ENCODE data around the gene GMPS.

DNA sequence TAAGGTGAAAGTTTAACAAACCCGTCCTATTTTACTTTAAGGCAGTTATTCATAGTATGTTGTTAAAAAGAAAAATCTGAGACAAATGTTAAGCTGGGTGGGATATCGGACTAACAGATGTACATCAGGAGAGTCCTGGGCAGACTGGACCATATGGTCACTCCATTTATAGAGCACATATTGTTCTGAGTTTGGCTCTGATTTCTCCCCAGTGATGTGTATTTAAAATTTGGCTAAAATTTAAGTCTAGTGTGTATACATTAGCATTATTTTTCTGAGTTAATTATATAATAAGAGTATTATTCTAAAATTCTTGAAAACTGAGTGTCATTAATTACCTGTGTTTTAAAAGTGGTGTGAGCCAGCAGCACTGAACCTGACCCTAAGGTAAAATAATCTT, 6.1 kb downstream of the GMPS start:
- TF ChIP-seq, protein P1, sequence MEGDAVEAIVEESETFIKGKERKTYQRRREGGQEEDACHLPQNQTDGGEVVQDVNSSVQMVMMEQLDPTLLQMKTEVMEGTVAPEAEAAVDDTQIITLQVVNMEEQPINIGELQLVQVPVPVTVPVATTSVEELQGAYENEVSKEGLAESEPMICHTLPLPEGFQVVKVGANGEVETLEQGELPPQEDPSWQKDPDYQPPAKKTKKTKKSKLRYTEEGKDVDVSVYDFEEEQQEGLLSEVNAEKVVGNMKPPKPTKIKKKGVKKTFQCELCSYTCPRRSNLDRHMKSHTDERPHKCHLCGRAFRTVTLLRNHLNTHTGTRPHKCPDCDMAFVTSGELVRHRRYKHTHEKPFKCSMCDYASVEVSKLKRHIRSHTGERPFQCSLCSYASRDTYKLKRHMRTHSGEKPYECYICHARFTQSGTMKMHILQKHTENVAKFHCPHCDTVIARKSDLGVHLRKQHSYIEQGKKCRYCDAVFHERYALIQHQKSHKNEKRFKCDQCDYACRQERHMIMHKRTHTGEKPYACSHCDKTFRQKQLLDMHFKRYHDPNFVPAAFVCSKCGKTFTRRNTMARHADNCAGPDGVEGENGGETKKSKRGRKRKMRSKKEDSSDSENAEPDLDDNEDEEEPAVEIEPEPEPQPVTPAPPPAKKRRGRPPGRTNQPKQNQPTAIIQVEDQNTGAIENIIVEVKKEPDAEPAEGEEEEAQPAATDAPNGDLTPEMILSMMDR (conservative IDR thresholded peaks at IDR 0.05; ENCODE audit: low read length), result no peak
- TF ChIP-seq EZH2phosphoT487 (IDR thresholded peaks at IDR 0.05; ENCODE audit: borderline replicate concordance), result no peak

All from Loucy (cell line).